Thyroid gland (tissue), 4 donors: ENCODE results near the gene RPS3A.

Source experiments
- CTCF ChIP-seq, 6 experiments: fragments of 200-600 bp in 3 of 6; fragments of 450-650 bp in 3 of 6; sonication (generic) in 3 of 6; IDR thresholded peaks; one replicate each; pipeline ENCODE4 v1.5.1; 2016 to 2019; ENCODE audit warnings: antibody characterized with exemption in 6 of 6, mild to moderate bottlenecking in 2 of 6, inconsistent platforms in 1 of 6, moderate library complexity in 1 of 6
- POLR2A ChIP-seq, 2 donors: fragments of 450-650 bp; IDR thresholded peaks; one replicate each; pipeline ENCODE4 v1.6.1; 2017; ENCODE audit warnings: antibody characterized with exemption in 2 of 2, mild to moderate bottlenecking in 2 of 2, moderate library complexity in 1 of 2

DNA sequence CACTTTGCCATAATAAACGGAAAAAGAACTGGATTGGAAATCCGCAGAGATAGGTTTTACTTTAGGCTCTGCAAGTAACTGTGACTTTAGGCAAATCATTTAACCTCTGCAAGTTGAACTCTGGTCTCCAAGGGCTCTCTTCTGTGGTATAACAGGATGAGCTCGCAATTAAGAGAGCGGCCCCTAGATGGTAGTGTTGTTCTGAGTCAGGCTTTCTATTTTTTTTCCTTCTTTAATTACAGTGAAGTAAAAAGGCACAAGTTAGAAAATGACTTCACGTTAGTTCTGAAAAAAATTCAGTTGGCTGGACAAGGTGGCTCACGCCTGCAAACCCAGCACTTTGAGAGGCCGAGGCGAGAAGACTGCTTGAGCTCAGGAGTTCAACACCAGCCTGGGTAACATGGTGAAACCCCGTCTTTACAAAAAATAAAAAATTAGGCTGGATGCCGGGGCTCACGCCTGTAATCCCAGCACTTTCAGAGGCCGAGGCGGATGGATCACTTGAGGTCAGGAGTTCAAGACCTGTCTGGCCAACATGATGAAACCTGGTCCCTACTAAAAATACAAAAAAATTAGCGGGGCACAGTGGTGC is 18.0 kb downstream of the RPS3A start:
- TF ChIP-seq CTCF (IDR thresholded peaks at IDR 0.05) = peak; percentile 35 to 77 (median 66)
- TF ChIP-seq POLR2A (IDR thresholded peaks at IDR 0.05) = no peak
